Thyroid gland (tissue), 4 donors: ENCODE measurements around the gene ZNF598. TPM values are rescaled to one million over a fixed set of nuclear protein-coding genes. Genes with fewer than 3 reads are reported as not detected.
A peak's percentile ranks its signal among the peaks of the same experiment; 100 is the strongest.
"Not testable (repeated sequence)": the region's sequence is repeated elsewhere in the genome, so short reads cannot be mapped to it uniquely, and the experiment has no call there.

Experiments used
- DNase-seq, 2 donors: peaks; one replicate each; pipeline ENCODE4 v3.0.0-alpha.2; 2019
- H3K27ac ChIP-seq, 3 donors: fragments of 200-600 bp; sonication (generic); 1 replicate in 2 of 3; 2 replicates in 1 of 3; pipeline ENCODE4 v1.5.1; 2016 to 2019; ENCODE audit warnings: mild to moderate bottlenecking in 1 of 3, moderate library complexity in 1 of 3
- H3K27me3 ChIP-seq: fragments of 200-600 bp; sonication (generic); one replicate; pipeline ENCODE4 v1.5.1; 2019
- H3K36me3 ChIP-seq, 2 donors: fragments of 200-600 bp; sonication (generic); one replicate each; pipeline ENCODE4 v1.5.1; 2016 to 2019
- H3K4me1 ChIP-seq, 2 donors: fragments of 200-600 bp; sonication (generic); one replicate each; pipeline ENCODE4 v1.5.1; 2017 to 2019
- H3K4me3 ChIP-seq, 3 donors: fragments of 200-600 bp; sonication (generic); replicated peaks in 1 of 3; 1 replicate in 2 of 3; 2 replicates in 1 of 3; pipeline ENCODE4 v1.5.1; 2016; ENCODE audit warnings: mild to moderate bottlenecking in 1 of 3
- H3K9me3 ChIP-seq: fragments of 200-600 bp; sonication (generic); one replicate; pipeline ENCODE4 v1.5.1; 2017
- CTCF ChIP-seq, 6 experiments: fragments of 200-600 bp in 3 of 6; fragments of 450-650 bp in 3 of 6; sonication (generic) in 3 of 6; IDR thresholded peaks; one replicate each; pipeline ENCODE4 v1.5.1; 2016 to 2019; ENCODE audit warnings: antibody characterized with exemption in 6 of 6, mild to moderate bottlenecking in 2 of 6, inconsistent platforms in 1 of 6, moderate library complexity in 1 of 6
- POLR2A ChIP-seq, 2 donors: fragments of 450-650 bp; IDR thresholded peaks; one replicate each; pipeline ENCODE4 v1.6.1; 2017; ENCODE audit warnings: antibody characterized with exemption in 2 of 2, mild to moderate bottlenecking in 2 of 2, moderate library complexity in 1 of 2
- WGBS, 2 donors: methylation state at CpG; one replicate each; pipeline ENCODE4 v1.1.5; 2017; 5-methylcytosine and 5-hydroxymethylcytosine counted together
- intact Hi-C: fragments of 100-400 bp; cut with DNase I; formaldehyde crosslinking; loops from one replicate; pipeline ENCODE4 v1.15.1; 2023
- total RNA-seq, 4 donors: library from RNA; depleted of rRNA; stranded (reverse); fragments of >200 nt; gene quantifications; one replicate each; pipeline ENCODE4 v1.2.3, GENCODE V29; 2016

Gene ZNF598
- total RNA-seq, 4 donors from 2014 or later = 19.0 to 38.4 (median 27.4) TPM

DNA sequence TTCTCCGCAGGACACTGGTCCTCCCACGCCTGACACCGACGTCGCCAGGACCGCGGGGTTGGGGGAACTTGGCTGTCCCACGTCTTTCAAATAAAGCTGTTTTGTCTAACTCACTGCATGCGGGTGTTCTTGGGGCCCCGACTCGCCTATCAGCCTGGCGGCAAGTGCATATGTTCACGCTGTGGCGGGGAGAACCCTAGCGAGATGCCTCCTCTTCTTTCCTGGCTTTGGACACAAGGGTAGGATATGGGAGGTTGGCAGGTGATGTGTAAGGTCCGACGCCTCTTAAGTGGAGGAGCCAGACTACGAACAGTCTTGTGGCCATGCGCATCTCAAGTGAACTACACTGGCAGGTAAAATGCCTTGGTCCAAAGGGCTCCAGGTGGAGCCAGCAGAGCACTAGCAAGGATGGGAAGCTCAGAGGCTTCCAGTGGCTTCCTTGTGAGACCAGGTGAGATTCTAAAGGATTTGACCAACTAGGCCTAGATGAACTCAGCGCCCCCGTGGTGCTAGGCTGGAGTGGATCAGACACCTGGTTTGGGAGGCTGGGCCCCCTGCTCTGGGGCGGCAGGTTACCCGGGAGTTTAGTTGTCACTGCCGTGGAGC is 44.1 kb downstream of the ZNF598 start:
- WGBS, 2 donors = 20 to 32% methylated on average over 16 to 21 of the region's 24 CpGs
- Histone ChIP-seq H3K27me3 (no peaks in the 10 kb centered on the region), H3K4me3 (peak overlapping the region; percentile 50 to 84 (median 80)), H3K36me3 (peaks cover 6 to 15% of the 10 kb centered on the region in 2 donors), H3K4me1 (peaks cover 16 to 24% of the 10 kb centered on the region in 2 donors), H3K27ac (peak overlapping the region; percentile 91 to 94 (median 93)), H3K9me3 (no peaks in the 10 kb centered on the region)
- intact Hi-C loops = no loop called here
- TF ChIP-seq CTCF (IDR thresholded peaks at IDR 0.05) (no peak), POLR2A (IDR thresholded peaks at IDR 0.05) (no peak)
- DNase-seq = no peak

DNA sequence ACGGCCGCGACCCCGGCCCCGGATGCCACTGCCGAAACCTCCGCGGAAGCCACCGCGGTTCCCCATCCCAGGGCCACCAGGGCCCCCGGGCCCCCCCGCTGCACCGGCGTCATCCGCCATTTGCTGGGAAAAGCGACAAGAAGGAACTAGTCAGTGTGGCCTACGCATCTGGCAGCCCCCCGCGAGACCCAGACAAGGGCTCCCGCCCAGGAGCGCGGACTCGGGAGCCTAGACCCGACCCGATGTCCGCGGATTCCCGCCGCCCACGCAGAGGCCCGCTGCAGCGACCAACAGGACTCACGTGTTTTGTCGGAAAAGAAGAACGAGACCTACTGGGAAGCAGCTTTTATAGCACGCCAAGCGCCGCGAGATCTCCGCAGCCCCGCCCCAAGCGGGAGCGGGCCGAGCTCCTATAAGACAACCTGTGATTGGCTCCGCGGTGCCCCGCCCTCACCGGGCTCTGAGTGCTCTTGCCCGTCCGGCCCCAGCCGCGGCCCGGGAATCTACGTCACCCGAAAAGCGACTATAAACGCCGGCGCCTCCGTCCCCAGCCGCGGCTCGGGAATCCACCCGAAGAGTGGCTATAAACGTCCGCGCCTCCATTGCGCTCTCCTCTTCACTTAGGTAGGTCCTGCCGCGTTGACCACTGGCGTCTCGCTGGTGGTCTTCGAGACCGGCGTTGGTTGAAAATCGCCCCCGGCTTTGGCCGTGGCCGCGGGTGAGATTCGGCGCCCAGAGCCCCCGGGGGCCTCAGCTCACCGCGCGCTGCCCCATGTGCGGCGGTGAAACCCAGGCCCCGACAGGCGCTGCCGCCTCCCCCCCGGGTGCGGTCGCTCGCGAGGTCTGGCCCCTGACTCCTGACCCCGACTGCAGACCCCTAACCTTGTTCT is 44.9 kb downstream of the ZNF598 start, which contains the start of gene RPS2:
TSS of gene RPS2 (minus strand) at position 321 of the 890 bp plus-strand sequence. CDS start at position 120, 201 bp downstream.
- TF ChIP-seq POLR2A (IDR thresholded peaks at IDR 0.05) (peak; percentile 6 to 88), CTCF (IDR thresholded peaks at IDR 0.05) (no peak)
- no peaks in the 10 kb centered on the region for H3K27me3 ChIP-seq
- peak; percentile 98 to 100 for DNase-seq
- peak within 1 kb of the TSS; percentile 91 to 94 (median 93) for H3K27ac ChIP-seq
- no peaks in the 10 kb centered on the region for H3K9me3 ChIP-seq
- H3K4me1 ChIP-seq = peaks cover 19 to 28% of the 10 kb centered on the region in 2 donors
- intact Hi-C loops = no loop called here
- peaks cover 6 to 15% of the 10 kb centered on the region in 2 donors for H3K36me3 ChIP-seq
- 0 to 2% methylated on average over 21 to 28 of the region's 97 CpGs for WGBS, 2 donors
- H3K4me3 ChIP-seq = peak within 1 kb of the TSS; percentile 78 to 84 (median 80)

DNA sequence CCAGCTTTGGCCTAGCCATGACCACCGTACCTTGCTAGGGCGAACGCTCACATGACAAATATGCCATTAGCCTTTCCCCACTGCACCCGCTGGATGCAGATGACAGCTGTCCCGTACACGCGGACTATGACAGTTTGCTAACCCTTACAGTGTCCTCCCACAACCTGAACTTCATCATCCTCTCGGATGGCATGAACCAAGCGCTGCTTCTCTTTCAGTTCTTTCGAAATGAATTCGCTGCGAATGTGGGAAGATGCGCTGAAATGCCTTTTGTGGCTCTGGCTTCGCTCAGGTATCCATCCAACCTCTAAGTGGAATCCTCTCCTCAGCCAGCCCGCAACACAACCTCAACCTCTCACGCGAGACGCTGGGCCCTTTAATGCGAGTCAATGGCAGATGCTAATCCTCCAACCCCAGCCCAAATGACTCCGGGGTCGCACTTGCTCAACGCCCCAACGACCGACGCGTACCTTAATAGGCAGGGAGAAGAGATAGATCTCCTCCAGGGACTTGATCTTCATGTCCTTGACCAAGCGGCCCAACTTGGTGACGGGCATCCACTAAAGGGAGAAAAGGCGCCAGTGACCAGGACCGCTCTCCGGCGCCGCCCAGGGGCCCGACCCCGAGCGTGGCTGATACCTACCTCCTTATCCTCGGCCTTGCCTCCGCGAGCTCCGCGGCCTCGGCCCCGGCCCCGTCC is 45.7 kb downstream of the ZNF598 start:
- Histone ChIP-seq H3K27ac (peak overlapping the region; percentile 91 to 94 (median 93)), H3K36me3 (peaks cover 6 to 15% of the 10 kb centered on the region in 2 donors), H3K27me3 (no peaks in the 10 kb centered on the region), H3K4me3 (peak overlapping the region; percentile 69 to 80 (median 78)), H3K4me1 (peaks cover 19 to 29% of the 10 kb centered on the region in 2 donors), H3K9me3 (no peaks in the 10 kb centered on the region)
- peak in 1 of 2 donors; percentile 31 for DNase-seq
- intact Hi-C loops = no loop called here
- TF ChIP-seq POLR2A (IDR thresholded peaks at IDR 0.05) (no peak), CTCF (IDR thresholded peaks at IDR 0.05) (peak in 1 of 6 experiments; percentile 10)
- 26 to 37% methylated on average over 21 to 25 of the region's 44 CpGs for WGBS, 2 donors

DNA sequence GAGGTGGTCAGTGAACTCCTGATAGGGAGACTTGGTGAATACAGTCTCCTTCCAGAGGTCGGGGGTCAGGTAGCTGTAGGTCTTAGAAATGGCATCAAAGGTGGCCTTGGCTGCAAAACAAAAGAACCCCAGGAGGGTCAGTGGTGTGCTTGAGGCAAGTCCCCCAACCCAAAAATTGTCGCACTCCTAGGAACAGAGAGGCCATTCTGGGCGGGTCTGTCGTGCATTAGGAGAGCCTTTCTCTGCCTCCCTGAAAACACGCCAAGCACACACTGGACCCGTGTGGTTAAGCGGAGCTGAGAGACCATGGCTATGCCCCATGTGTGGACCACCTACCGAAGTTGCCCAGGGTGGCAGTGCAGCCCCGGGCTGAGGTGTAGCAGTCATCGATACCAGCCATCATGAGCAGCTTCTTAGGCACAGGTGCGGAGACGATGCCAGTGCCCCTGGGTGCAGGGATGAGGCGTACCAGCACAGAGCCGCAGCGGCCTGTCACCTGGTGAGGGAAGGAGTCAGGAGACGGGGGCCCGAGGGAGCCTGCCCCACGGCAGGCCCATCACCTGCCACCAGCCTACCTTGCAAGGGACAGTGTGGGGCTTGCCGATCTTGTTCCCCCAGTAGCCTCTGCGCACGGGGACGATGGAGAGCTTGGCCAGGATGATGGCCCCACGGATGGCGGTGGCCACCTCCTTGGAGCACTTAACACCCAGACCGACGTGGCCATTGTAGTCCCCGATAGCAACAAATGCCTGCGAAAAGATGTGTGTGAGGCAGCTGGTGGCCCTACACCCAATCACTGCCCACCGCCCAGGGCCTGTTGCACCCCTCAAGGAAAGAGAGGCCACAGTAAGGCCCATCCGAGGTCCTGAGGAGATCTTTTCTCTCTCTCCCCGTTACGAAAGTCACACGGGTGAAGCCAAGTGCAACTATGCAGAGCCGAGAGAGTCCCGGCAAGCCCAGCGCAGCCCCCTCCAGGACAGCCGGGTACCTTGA is 47.2 kb downstream of the ZNF598 start:
- Histone ChIP-seq H3K4me1 (peaks cover 19 to 33% of the 10 kb centered on the region in 2 donors), H3K36me3 (peaks cover 6 to 15% of the 10 kb centered on the region in 2 donors)
- WGBS, 2 donors = 83 to 94% methylated on average over 31 to 36 of the region's 37 CpGs
- H3K27me3 ChIP-seq, H3K4me3 ChIP-seq, intact Hi-C loops, H3K27ac ChIP-seq, DNase-seq, H3K9me3 ChIP-seq: not testable (repeated sequence)
